Measurements from ENCODE around the gene TTC34.

TTC34 gene

GRCh38 chr1:2785631-2786328 lies 15.7 kb downstream of the TTC34 start:
- Histone ChIP-seq H3K4me2 (ENCODE audit: low read length) (no peak overlapping the region), H2AFZ (no peak overlapping the region), H3K79me2 (no peaks in the 10 kb centered on the region), H3K4me1 (no peaks in the 10 kb centered on the region), H3K4me3 (ENCODE audit: low read depth, low read length) (no peak overlapping the region), H3K9ac (no peak overlapping the region), H3K27me3 (ENCODE audit: control insufficient read depth, insufficient read depth, low read length) (peaks cover 5% of the 10 kb centered on the region), H3K36me3 (ENCODE audit: control insufficient read depth, insufficient read depth, low read length) (no peaks in the 10 kb centered on the region), H3K27ac (no peak overlapping the region), H3K9me3 (ENCODE audit: control insufficient read depth, low read length) (peaks cover 3% of the 10 kb centered on the region)
- TF ChIP-seq, protein P1, sequence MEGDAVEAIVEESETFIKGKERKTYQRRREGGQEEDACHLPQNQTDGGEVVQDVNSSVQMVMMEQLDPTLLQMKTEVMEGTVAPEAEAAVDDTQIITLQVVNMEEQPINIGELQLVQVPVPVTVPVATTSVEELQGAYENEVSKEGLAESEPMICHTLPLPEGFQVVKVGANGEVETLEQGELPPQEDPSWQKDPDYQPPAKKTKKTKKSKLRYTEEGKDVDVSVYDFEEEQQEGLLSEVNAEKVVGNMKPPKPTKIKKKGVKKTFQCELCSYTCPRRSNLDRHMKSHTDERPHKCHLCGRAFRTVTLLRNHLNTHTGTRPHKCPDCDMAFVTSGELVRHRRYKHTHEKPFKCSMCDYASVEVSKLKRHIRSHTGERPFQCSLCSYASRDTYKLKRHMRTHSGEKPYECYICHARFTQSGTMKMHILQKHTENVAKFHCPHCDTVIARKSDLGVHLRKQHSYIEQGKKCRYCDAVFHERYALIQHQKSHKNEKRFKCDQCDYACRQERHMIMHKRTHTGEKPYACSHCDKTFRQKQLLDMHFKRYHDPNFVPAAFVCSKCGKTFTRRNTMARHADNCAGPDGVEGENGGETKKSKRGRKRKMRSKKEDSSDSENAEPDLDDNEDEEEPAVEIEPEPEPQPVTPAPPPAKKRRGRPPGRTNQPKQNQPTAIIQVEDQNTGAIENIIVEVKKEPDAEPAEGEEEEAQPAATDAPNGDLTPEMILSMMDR (IDR thresholded peaks at IDR 0.05), result no peak

DNA sequence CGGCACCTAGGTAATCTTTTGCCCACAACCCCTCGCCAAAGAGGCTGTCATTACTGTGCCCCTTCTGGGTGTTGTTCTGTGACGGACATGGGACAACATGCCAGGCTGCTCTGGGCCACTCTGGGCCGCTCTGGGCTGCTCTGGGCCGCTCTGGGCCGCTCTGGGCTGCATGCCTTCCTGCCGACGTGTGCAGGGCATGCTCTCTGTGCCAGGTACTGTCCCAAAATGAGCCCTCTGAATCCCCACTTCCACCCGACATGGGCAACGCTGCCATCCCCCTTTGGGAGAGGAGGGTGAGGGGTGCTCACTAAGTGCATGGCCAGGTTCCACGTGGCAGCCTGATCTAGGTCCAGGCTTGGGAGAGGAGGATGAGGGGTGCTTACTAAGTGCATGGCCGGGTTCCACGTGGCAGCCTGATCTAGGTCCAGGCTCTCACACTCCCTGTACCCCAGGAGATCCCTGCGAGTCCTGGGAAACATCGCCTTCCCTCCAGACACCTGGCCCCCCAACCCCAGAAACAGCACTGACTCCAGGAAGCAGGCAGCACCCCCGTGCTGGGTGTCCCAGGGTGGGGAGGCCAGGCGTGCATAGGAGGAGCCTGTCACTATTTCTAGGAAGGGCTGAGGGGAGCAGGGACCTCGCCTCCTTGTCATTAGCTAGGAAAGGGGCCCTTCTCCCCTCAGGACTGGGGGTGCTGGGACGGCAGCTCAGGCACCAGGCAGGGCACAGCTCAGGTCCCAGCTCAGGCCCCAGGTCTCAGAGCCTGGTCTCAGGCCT lies 16.5 kb downstream of the TTC34 start:
- TF ChIP-seq, protein P1 (IDR thresholded peaks at IDR 0.05), result no peak
- Histone ChIP-seq H3K9me3 (ENCODE audit: control insufficient read depth, low read length) (peaks cover 3% of the 10 kb centered on the region), H2AFZ (no peak overlapping the region), H3K4me1 (no peaks in the 10 kb centered on the region), H3K27me3 (ENCODE audit: control insufficient read depth, insufficient read depth, low read length) (peaks cover under 1% of the 10 kb centered on the region), H3K36me3 (ENCODE audit: control insufficient read depth, insufficient read depth, low read length) (no peaks in the 10 kb centered on the region), H3K27ac (no peak overlapping the region), H3K9ac (no peak overlapping the region), H3K4me3 (ENCODE audit: low read depth, low read length) (no peak overlapping the region), H3K4me2 (ENCODE audit: low read length) (no peak overlapping the region), H3K79me2 (no peaks in the 10 kb centered on the region)

DNA sequence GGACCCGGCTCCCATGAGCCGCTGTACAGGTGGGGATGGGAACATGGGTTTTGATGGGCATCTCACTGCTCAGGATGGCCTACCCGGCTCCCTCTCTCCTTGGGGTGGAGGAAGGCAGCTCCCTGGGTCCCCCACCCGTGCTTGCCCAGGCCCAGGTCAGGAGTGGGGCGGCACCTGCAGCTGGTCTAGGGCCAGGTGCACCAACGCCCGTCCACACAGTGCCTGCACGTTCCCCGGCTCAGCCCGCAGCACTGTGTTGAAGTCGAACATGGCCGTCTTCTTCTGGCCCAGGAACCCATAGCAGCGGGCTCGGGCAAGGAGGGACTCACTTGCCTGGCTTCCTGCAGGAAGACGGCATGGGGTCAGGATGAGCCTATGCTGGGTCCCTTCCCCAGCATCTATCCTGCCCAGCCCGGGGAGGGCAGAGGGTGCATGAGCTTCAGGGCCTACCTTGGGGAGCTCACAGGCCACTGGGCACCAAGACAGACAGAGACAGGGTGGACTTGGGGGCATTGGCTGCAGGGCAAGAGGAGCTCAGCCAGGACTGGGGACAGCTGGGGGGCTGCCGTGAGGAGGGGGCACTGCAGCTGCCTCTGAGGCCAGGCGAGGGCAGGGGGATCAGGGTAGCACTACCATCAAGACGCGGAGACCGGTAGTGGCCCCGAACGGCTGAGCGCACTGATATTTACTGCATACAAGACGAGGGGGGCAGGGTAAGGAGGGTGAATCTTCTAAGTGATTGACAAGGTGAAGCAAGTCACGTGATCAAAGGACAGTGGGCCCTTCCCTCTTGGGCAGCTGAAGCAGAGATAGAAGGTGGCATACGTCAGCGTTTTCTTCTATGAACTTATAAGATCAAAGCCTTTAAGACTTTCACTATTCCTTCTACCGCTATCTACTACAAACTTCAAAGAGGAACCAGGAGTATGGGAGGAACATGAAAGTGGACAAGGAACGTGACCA lies 17.8 kb downstream of the TTC34 start:
- Histone ChIP-seq H3K4me3 (ENCODE audit: low read depth, low read length) (no peak overlapping the region), H3K9ac (no peak overlapping the region), H3K79me2 (no peaks in the 10 kb centered on the region), H3K27ac (no peak overlapping the region), H3K4me1 (no peaks in the 10 kb centered on the region), H3K4me2 (ENCODE audit: low read length) (no peak overlapping the region), H3K9me3 (ENCODE audit: control insufficient read depth, low read length) (peaks cover 3% of the 10 kb centered on the region), H2AFZ (no peak overlapping the region), H3K27me3 (ENCODE audit: control insufficient read depth, insufficient read depth, low read length) (no peaks in the 10 kb centered on the region), H3K36me3 (ENCODE audit: control insufficient read depth, insufficient read depth, low read length) (no peaks in the 10 kb centered on the region)
- TF ChIP-seq, protein P1 (IDR thresholded peaks at IDR 0.05), result no peak

DNA sequence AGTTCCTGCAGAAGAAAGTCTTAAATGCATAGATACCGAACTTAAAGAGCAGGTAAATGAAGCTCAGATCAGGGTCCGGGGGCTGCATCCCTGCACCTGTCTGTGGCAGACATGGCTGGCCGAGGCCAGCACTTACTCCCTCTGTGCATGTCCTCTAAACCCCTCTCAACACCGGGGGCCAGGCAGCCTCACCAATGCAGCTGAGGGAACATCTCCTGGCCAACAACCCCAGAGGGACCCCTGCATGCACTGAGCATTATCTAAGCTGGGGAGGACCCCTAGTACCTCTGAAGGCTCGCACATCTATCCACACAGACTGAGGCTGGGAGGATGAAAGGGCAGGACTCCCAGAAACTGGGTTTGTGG lies 18.4 kb downstream of the TTC34 start:
- Histone ChIP-seq H3K4me1 (no peaks in the 10 kb centered on the region), H3K4me2 (ENCODE audit: low read length) (no peak overlapping the region), H3K4me3 (ENCODE audit: low read depth, low read length) (no peak overlapping the region), H3K79me2 (no peaks in the 10 kb centered on the region), H3K27ac (no peak overlapping the region), H3K9me3 (ENCODE audit: control insufficient read depth, low read length) (peaks cover 3% of the 10 kb centered on the region), H3K27me3 (ENCODE audit: control insufficient read depth, insufficient read depth, low read length) (no peaks in the 10 kb centered on the region), H3K36me3 (ENCODE audit: control insufficient read depth, insufficient read depth, low read length) (no peaks in the 10 kb centered on the region), H3K9ac (no peak overlapping the region), H2AFZ (no peak overlapping the region)
- TF ChIP-seq, protein P1 (IDR thresholded peaks at IDR 0.05), result no peak

Measured in parathyroid adenoma (tissue), 2 donors.